Colonic mucosa (tissue), 4 donors: Measurements from ENCODE around the gene DHRS12. TPM values are rescaled to one million over a fixed set of nuclear protein-coding genes. Genes with fewer than 3 reads are reported as not detected.

ENCODE experiments used
- DNase-seq: peaks from one replicate; pipeline ENCODE4 v3.0.0-alpha.2; 2020
- H3K27ac ChIP-seq: fragments of 200-600 bp; one replicate; pipeline ENCODE4 v1.8.0; 2021
- H3K27me3 ChIP-seq: fragments of 200-600 bp; one replicate; pipeline ENCODE4 v1.8.0; 2021
- H3K36me3 ChIP-seq: fragments of 200-600 bp; one replicate; pipeline ENCODE4 v1.8.0; 2021
- H3K4me1 ChIP-seq: fragments of 200-600 bp; one replicate; pipeline ENCODE4 v1.8.0; 2021; ENCODE audit warnings: mild to moderate bottlenecking
- H3K4me3 ChIP-seq: fragments of 200-600 bp; one replicate; pipeline ENCODE4 v1.8.0; 2021
- H3K9ac ChIP-seq, 2 donors: one replicate each; pipeline ENCODE4 v1.7.0; 2013; ENCODE audit warnings: control low read depth in 2 of 2, low read depth in 2 of 2, low read length in 2 of 2
- H3K9me3 ChIP-seq: fragments of 200-600 bp; one replicate; pipeline ENCODE4 v1.8.0; 2021
- intact Hi-C: fragments of 100-400 bp; cut with DNase I; formaldehyde crosslinking; loops from one replicate; pipeline ENCODE4 v1.14.1; 2022
- total RNA-seq, 2 donors: library from RNA; stranded (reverse); fragmentation: NEBNext Ultra II Directional in 1 of 2; extraction: Animal tissue kit (Norgen Biotek cat#: 25700) in 1 of 2; gene quantifications; one replicate each; pipeline ENCODE4 v1.2.1, GENCODE V29; 2021
- TF ChIP-seq, protein P1 (sequence below): fragments of 200-600 bp; IDR thresholded peaks from one replicate; pipeline ENCODE4 v1.8.0; 2022; ENCODE audit warnings: antibody characterized with exemption, mild to moderate bottlenecking
- donor health status: healthy.
- donor health status: DM: no; HTN: no; CAD: no.
- donor health status: DM: no; HTN: no; CAD: no.

The DHRS12 gene
- total RNA-seq, 2 donors from 2014 or later, result 6.6 to 12.4 TPM

DNA sequence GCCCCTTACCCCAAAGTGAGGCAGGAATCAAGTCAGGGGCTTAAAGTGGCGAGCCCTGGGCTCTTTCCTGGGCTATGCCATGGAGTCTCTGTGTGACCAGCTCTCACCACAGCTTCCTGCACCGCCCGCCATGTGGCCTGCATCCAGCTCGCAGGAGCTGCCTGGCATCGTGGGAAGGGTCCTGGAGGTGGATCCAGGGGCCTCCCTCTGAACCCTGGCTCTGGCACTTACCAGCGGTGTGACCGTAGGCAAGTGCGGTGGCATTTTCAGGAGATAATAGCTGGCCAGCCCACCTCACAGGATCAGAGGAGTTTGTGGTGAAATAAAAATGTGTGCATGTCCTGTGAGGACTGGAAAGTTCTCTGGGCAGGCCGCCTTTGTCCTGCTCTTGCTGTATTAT, 26.0 kb downstream of the DHRS12 start:
- no peak overlapping the region for H3K27ac ChIP-seq
- H3K9ac ChIP-seq, result no peak overlapping the region
- no peaks in the 10 kb centered on the region for H3K4me1 ChIP-seq
- intact Hi-C loops, result no loop called here
- H3K27me3 ChIP-seq, result no peaks in the 10 kb centered on the region
- TF ChIP-seq, protein P1, sequence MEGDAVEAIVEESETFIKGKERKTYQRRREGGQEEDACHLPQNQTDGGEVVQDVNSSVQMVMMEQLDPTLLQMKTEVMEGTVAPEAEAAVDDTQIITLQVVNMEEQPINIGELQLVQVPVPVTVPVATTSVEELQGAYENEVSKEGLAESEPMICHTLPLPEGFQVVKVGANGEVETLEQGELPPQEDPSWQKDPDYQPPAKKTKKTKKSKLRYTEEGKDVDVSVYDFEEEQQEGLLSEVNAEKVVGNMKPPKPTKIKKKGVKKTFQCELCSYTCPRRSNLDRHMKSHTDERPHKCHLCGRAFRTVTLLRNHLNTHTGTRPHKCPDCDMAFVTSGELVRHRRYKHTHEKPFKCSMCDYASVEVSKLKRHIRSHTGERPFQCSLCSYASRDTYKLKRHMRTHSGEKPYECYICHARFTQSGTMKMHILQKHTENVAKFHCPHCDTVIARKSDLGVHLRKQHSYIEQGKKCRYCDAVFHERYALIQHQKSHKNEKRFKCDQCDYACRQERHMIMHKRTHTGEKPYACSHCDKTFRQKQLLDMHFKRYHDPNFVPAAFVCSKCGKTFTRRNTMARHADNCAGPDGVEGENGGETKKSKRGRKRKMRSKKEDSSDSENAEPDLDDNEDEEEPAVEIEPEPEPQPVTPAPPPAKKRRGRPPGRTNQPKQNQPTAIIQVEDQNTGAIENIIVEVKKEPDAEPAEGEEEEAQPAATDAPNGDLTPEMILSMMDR, result no peak
- DNase-seq, result no peak
- H3K9me3 ChIP-seq, result no peaks in the 10 kb centered on the region
- no peak overlapping the region for H3K4me3 ChIP-seq
- no peaks in the 10 kb centered on the region for H3K36me3 ChIP-seq

DNA sequence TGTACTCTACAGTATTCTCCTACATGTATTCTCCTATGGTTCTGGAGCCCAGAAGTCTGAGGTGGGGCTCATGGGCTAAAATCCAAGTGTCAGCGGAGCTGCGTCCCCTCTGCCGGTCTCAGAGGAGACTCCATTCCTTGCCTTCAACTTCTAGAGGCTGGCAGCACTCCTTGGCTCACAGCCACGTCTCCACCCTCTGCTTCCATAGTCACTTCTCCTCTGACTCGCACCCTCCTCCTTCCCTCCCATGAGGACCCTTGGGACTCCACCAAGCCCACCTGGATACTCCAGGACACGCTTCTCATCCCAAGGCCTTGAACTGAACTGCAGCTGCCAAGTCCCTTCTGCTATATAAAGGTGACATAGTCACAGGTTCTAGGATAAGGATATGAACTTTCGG, 27.8 kb downstream of the DHRS12 start:
- intact Hi-C loops, result no loop called here
- Histone ChIP-seq H3K9ac (no peak overlapping the region), H3K27me3 (no peaks in the 10 kb centered on the region), H3K4me1 (no peaks in the 10 kb centered on the region), H3K9me3 (no peaks in the 10 kb centered on the region), H3K36me3 (no peaks in the 10 kb centered on the region), H3K27ac (no peak overlapping the region), H3K4me3 (no peak overlapping the region)
- TF ChIP-seq, protein P1, result no peak
- no peak for DNase-seq

- DNase-seq, result no peak
- Histone ChIP-seq H3K4me3 (no peak overlapping the region), H3K36me3 (no peaks in the 10 kb centered on the region), H3K4me1 (no peaks in the 10 kb centered on the region), H3K27ac (no peak overlapping the region), H3K27me3 (no peaks in the 10 kb centered on the region), H3K9me3 (no peaks in the 10 kb centered on the region), H3K9ac (no peak overlapping the region)
- intact Hi-C loops, result no loop called here
- TF ChIP-seq, protein P1, result no peak
Observed at GRCh38 chr13:51773515-51773914, 30.4 kb downstream of the DHRS12 start.

DNA sequence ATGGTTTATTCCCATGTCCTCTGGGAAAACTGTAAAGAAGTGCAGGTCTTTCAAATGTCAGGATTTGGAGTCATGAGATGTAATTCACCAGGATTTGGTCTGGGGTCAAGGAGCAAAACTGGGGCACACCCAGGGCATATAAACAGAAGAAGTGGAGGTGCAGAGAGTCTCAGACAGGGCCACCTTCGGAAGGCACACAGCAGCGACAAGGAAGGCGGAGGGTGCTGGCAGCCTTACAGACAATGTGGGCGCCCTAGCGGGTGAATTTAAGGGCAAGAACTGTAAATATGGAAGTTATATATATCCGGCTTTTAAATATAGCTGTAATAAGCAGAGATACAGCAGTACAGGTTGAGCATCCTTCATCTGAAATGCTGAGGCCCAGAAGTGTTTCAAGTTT, 31.2 kb downstream of the DHRS12 start:
- no peaks in the 10 kb centered on the region for H3K4me1 ChIP-seq
- H3K9ac ChIP-seq, result no peak overlapping the region
- DNase-seq, result no peak
- H3K4me3 ChIP-seq, result no peak overlapping the region
- H3K36me3 ChIP-seq, result no peaks in the 10 kb centered on the region
- TF ChIP-seq, protein P1, result no peak
- H3K9me3 ChIP-seq, result no peaks in the 10 kb centered on the region
- intact Hi-C loops, result no loop called here
- H3K27me3 ChIP-seq, result no peaks in the 10 kb centered on the region
- H3K27ac ChIP-seq, result no peak overlapping the region

- TF ChIP-seq, protein P1, result no peak
- no peak for DNase-seq
- H3K27me3 ChIP-seq, result no peaks in the 10 kb centered on the region
- H3K9ac ChIP-seq, result no peak overlapping the region
- no peak overlapping the region for H3K27ac ChIP-seq
- intact Hi-C loops, result no loop called here
- no peaks in the 10 kb centered on the region for H3K9me3 ChIP-seq
- no peaks in the 10 kb centered on the region for H3K4me1 ChIP-seq
- no peak overlapping the region for H3K4me3 ChIP-seq
- H3K36me3 ChIP-seq, result no peaks in the 10 kb centered on the region
Observed at GRCh38 chr13:51772105-51772455, 31.9 kb downstream of the DHRS12 start.
